ENCODE data around the gene TMEM208.

TMEM208 gene

DNA sequence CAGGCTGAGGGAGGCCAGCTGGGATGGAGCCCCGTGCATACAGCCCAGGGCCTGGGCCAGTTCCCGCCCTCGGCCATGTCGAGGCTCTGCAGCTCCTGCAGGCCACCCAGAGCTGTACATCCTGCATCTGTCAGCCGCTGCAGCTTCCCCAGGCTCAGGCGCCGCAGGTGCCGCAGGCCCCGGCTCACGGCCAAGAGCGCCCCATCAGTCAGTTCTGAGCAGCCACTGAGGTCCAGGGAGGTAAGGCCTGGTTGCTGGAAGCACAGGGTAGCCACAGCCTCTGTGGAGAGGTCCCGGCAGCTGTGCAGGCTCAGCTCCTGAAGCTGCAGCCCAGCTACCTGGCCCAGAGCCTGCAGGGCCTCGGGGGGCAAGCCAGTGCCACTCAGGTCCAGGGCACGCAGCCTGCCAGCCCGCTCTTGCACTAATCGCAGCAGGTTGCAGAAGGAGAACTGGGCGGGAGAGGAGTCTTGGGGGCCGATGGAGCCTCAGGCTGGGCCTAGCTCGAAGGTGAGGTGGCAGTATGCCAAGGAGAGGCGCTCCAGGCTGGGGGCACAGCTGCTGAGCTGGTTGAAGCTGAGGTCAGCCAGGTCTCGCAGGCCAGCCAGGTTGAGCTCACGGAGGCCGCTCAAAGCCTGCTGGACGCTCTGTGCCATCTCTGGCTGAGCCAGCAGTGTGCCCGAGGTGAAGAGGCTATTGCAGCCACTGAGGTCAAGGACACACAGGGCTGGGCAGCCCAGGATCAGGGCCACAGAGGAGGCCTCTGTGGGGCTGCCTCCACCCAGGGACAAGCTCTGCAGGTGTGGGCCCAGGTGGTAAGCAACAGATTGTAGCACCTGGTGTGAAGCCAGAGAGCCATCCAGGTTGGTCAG is 16.6 kb upstream of the TMEM208 start:
- DNase-seq: no peak

DNA sequence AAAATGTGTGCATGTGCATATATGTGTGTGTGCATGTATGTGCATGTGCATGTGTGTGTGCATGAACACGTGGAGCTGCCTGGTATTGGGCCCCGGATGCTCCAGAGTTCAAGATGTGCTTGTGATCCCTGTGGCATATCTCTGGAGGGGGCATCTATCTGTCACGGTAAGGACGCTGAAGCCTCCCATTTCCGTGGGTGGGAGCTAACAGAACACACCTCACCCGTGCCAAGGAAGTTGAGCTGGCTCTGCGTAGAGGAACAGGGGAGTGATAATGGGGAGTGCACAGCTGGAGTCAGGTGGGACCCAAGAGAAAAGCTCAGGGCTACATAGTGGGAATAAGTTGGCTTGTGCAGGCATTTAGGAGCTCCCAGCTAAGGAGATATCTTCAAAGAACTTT is 15.3 kb upstream of the TMEM208 start:
- DNase-seq: no peak

DNA sequence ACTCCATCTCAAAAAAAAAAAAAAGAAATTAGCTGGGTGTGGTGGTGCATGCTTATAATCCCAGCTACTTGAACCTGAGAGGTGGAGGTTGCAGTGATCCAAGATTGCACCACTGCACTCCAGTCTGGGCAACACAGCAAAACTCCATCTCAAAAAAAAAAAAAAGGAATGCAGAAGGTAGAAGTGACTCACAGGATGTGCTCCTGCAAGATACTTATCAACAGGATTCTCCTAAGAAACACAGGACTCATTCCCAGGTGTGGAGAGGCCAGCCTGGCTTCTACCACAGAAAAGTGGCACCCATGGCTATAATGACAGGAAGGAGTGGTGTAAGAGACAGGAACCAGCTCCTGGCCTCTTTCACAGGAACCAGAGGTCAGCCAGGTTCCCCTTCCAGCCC is 14.2 kb upstream of the TMEM208 start:
- no peak for DNase-seq

- DNase-seq: no peak
Measured at GRCh38 chr16:67213197-67214019, 13.5 kb upstream of the TMEM208 start.

GRCh38 chr16:67215706-67216105 is 11.2 kb upstream of the TMEM208 start:
- peak; percentile 37 to 68 (median 65) for DNase-seq

DNA sequence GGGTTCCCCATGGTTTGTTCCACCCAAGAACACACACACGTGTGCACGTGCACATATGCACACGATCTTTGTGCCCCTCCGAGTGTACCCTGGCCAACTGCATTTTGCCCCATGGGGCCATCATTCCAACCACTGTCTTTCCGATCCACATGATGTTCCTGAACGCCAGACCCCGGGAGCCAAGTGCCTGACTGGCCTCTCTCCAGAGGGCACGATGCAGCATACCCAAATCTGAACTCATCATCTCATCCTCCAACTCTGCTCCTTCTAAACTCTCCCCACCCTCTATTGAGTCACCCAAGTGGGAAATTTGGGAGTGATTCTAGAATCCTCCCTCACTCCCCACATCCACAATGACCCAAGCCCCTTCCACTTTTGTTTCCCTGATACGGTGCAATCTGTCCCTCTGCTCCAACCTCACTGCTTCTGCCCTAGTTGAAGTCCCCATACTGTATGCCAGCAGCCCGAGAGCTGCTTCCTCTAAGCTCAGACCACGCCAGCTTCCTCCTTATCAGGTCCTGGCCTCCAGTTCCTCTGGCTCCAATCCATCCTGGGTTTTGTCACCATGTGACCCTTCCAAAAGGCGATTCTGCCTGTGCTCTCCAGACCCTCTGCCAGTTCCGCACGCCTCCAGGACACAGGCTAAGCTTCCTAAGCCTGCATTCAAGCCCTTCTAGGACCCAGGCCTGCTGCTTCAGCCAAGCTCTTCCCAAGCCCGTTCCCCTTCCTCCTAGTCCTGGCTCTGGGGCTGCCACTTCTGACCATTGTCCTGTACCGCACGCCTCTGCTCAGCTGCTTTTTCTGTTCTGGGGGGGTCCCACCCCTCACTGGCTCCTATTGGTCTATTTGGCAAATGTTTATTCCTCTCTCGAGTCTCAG is 10.1 kb upstream of the TMEM208 start:
- peak; percentile 57 to 79 (median 76) for DNase-seq

DNA sequence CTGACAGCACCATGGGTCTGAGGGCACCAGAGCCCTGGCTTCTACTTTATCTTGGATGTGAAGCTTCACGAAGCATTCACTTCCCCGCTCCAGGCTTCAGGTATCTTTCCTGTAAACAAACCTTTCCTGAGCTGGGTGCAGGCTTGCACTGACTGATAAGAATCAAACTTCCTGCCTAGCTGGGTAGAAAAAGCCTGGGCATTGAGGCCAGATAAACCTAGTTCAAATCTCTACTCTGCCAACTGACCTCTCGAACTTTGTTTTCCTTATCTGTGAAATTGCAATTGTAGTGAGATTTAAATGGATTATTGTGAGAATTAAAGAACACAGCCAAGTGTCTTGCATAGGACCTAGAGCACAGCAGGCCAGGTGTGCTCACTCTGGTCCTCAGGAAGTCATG is 2.9 kb upstream of the TMEM208 start:
- DNase-seq: no peak

GRCh38 chr16:67226295-67226803 is 581 bp upstream of the TMEM208 start:
- no peak for DNase-seq

DNA sequence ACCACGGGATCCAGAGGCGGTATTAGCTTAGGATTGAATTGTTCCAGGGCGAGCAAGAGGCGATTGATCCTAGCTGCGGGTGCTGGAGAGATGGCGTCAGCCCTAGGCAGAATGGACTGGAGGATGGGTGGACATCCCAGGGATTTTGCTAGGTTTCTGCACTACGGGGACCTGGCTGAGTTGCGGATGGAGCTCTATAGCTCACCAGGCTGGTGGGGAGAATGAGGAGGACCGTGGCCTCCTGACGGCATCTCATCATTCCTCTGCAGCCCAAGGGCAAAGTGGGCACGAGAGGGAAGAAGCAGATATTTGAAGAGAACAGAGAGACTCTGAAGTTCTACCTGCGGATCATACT is 614 bp downstream of the TMEM208 start:
- DNase-seq: no peak

DNA sequence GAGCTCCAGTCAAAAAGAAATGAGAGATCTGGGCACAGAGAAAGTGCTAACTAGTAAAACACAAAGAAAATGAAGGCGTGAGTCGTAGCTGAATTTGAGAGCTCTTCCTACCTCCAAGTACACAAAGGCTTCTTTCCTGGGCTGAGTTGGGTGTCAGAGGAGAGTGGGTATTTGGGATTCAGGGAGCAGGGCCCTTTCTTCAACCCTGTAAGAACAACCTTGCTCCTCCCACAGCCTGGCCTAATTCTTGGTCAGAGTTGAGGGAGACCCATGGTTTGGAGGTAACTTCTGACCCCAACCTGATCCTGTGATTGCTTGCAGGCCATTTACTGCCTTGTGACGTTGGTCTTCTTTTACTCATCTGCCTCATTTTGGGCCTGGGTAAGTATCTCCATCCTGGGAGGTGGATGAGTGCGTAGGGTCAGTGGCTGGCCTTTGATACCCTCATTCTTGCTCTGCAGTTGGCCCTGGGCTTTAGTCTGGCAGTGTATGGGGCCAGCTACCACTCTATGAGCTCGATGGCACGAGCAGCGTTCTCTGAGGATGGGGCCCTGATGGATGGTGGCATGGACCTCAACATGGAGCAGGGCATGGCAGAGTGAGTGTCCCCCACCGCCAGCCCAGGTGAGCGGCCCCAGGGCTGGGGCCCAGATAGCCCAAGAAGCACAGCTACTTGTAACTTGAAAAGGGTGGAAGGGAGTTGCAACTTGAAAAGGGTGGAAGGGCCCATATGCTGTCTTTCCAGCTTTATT is 1.3 kb downstream of the TMEM208 start:
- DNase-seq: no peak

DNA sequence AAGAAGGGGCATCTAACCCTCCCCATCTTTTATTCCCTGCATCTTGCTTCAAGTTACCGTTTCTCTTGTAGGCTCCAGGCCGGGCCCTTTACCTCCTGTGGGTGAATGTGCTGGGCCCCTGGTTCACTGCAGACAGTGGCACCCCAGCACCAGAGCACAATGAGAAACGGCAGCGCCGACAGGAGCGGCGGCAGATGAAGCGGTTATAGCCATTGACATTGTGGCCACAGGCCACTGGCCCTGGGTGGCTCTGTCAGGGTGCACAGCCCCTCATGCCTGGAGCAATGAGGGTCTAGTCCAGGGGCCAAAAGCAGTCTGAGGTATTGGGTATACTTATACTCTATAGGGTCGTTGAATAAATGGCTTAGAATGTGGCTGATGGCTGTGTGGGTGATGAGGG is 2.0 kb downstream of the TMEM208 start:
- DNase-seq: no peak

- DNase-seq: no peak
Measured at GRCh38 chr16:67229906-67230808, 3.2 kb downstream of the TMEM208 start.

- no peak for DNase-seq
Measured at GRCh38 chr16:67230809-67231660, 4.1 kb downstream of the TMEM208 start.

DNA sequence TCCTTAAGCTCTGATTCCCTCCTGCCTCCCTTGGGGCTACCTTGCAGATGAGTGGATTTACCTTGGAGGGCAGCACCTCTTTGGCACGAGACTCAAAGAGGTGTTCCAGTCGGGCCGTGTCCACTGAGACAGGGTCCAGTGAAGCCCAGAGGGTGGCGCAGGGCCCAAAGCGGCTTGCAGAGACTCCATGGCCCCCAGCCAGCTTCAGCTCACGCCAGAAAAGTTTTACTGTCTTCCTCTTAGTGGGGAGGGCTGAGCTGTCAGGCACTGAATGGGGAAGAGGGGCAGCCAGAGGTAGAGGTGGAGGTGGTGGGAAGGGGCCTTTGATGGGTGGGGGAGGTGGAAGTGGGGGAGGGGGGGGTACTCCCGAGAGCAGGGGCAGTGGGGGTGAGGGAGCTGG is 6.7 kb downstream of the TMEM208 start:
- DNase-seq: no peak

- no peak for DNase-seq
Measured at GRCh38 chr16:67234180-67234597, 7.3 kb downstream of the TMEM208 start.

GRCh38 chr16:67235816-67236562 is 9.1 kb downstream of the TMEM208 start:
- DNase-seq: no peak

GRCh38 chr16:67236563-67237395 is 9.8 kb downstream of the TMEM208 start:
- peak; percentile 71 to 86 (median 74) for DNase-seq

All from suppressor macrophage treated with lipopolysaccharide for 1 hour (primary cell).